ENCODE results near the gene ZNF148. TPM values are rescaled to one million over a fixed set of nuclear protein-coding genes. Genes with fewer than 3 reads are reported as not detected.

ZNF148 gene
- total RNA-seq, 1 experiment from 2014 or later: 19.7 TPM

GRCh38 chr3:125212091-125212508 is 163.0 kb downstream of the ZNF148 start:
- Mint-ChIP-seq H3K36me3 (0 out of 2 replicates have a peak, but pooled peaks cover 2% of the 10 kb centered on the region), H3K4me3 (peak overlapping the region; percentile 69), H3K27ac (no peak overlapping the region), H3K4me1 (peaks cover 29% of the 10 kb centered on the region), H3K9me3 (no peaks in the 10 kb centered on the region), H3K27me3 (ENCODE audit: low read depth) (peaks cover 13% of the 10 kb centered on the region; the same call in 1 of the 2 replicates)
- ATAC-seq: peak; percentile 85
- ChIA-PET POLR2A (interaction anchor here (0.9 kb wide), 1 partner anchor 91 kb away, joined by 3 read pairs; no protein-coding TSS in a partner anchor), CTCF (interaction anchor here (1.1 to 2.0 kb wide), 4 partner anchors 10 to 451 kb away, joined by 3 to 6 read pairs (median 5); no protein-coding TSS in a partner anchor)
- TF ChIP-seq, protein P1, sequence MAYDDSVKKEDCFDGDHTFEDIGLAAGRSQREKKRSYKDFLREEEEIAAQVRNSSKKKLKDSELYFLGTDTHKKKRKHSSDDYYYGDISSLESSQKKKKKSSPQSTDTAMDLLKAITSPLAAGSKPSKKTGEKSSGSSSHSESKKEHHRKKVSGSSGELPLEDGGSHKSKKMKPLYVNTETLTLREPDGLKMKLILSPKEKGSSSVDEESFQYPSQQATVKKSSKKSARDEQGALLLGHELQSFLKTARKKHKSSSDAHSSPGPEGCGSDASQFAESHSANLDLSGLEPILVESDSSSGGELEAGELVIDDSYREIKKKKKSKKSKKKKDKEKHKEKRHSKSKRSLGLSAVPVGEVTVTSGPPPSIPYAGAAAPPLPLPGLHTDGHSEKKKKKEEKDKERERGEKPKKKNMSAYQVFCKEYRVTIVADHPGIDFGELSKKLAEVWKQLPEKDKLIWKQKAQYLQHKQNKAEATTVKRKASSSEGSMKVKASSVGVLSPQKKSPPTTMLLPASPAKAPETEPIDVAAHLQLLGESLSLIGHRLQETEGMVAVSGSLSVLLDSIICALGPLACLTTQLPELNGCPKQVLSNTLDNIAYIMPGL (CRISPR knock-in tag; IDR thresholded peaks at IDR 0.05): peak; percentile 3; the same call in 1 of the 2 replicates
- TF ChIP-seq AFF4 (CRISPR knock-in tag; IDR thresholded peaks at IDR 0.05; ENCODE audit: borderline replicate concordance) (no peak), ZNF219 (CRISPR knock-in tag; IDR thresholded peaks at IDR 0.05; ENCODE audit: borderline replicate concordance) (no peak), ATF3 (CRISPR knock-in tag; conservative IDR thresholded peaks at IDR 0.05) (no peak), ZNF416 (CRISPR knock-in tag; IDR thresholded peaks at IDR 0.05) (no peak), ZNF121 (CRISPR knock-in tag; IDR thresholded peaks at IDR 0.05) (no peak), KAT7 (CRISPR knock-in tag; IDR thresholded peaks at IDR 0.05; ENCODE audit: borderline replicate concordance) (no peak), NR3C1 (CRISPR knock-in tag; conservative IDR thresholded peaks at IDR 0.05; ENCODE audit: low read depth) (0 out of 2 replicates have a peak, but pooled peaks have one; percentile 12), ZNF263 (CRISPR knock-in tag; IDR thresholded peaks at IDR 0.05; ENCODE audit: low read depth) (no peak), HMGA2 (CRISPR knock-in tag; IDR thresholded peaks at IDR 0.05) (no peak), FOXP4 (CRISPR knock-in tag; IDR thresholded peaks at IDR 0.05) (no peak), TCF7 (CRISPR knock-in tag; IDR thresholded peaks at IDR 0.05; ENCODE audit: low read depth) (no peak), ZNF138 (CRISPR knock-in tag; conservative IDR thresholded peaks at IDR 0.05) (no peak), ZNF232 (CRISPR knock-in tag; IDR thresholded peaks at IDR 0.05) (no peak), MYBL2 (CRISPR knock-in tag; IDR thresholded peaks at IDR 0.05) (no peak), ZNF512 (CRISPR knock-in tag; IDR thresholded peaks at IDR 0.05; ENCODE audit: borderline replicate concordance) (no peak), FOXP1 (CRISPR knock-in tag; IDR thresholded peaks at IDR 0.05; ENCODE audit: borderline replicate concordance) (no peak), NFYB (CRISPR knock-in tag; conservative IDR thresholded peaks at IDR 0.05; ENCODE audit: low read depth) (0 out of 2 replicates have a peak, but pooled peaks have one; percentile 10), CBFB (CRISPR knock-in tag; IDR thresholded peaks at IDR 0.05; ENCODE audit: low read depth) (no peak), NR2C2 (CRISPR knock-in tag; IDR thresholded peaks at IDR 0.05) (no peak)
- TF ChIP-seq, protein P2, sequence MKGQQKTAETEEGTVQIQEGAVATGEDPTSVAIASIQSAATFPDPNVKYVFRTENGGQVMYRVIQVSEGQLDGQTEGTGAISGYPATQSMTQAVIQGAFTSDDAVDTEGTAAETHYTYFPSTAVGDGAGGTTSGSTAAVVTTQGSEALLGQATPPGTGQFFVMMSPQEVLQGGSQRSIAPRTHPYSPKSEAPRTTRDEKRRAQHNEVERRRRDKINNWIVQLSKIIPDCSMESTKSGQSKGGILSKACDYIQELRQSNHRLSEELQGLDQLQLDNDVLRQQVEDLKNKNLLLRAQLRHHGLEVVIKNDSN (CRISPR knock-in tag; IDR thresholded peaks at IDR 0.05): no peak
- DNase-seq (ENCODE audit: low spot score): peak; percentile 57
